ENCODE results near the gene GIPC3.

GIPC3 gene

GRCh38 chr19:3636506-3636905 is 51.2 kb downstream of the GIPC3 start:
- no peak for DNase-seq (ENCODE audit: low read depth in 2 of 2)
- TF ChIP-seq CTCF (IDR thresholded peaks at IDR 0.05; ENCODE audit: low read depth, low read length): no peak
- H3K4me3 ChIP-seq (replicated peaks in 1 of 2; ENCODE audit: low read depth in 2 of 2, low read length in 2 of 2): no peak overlapping the region

- DNase-seq (ENCODE audit: low read depth in 2 of 2): no peak
- no peak overlapping the region for H3K4me3 ChIP-seq (replicated peaks in 1 of 2; ENCODE audit: low read depth in 2 of 2, low read length in 2 of 2)
- no peak for TF ChIP-seq CTCF (IDR thresholded peaks at IDR 0.05; ENCODE audit: low read depth, low read length)
Measured at GRCh38 chr19:3636962-3637361, 51.7 kb downstream of the GIPC3 start.

GRCh38 chr19:3637621-3638020 is 52.3 kb downstream of the GIPC3 start:
- TF ChIP-seq CTCF (IDR thresholded peaks at IDR 0.05; ENCODE audit: low read depth, low read length): no peak
- no peak overlapping the region for H3K4me3 ChIP-seq (replicated peaks in 1 of 2; ENCODE audit: low read depth in 2 of 2, low read length in 2 of 2)

GRCh38 chr19:3638208-3639193 is 53.2 kb downstream of the GIPC3 start:
- no peak for DNase-seq (ENCODE audit: low read depth in 2 of 2)
- no peak for TF ChIP-seq CTCF (IDR thresholded peaks at IDR 0.05; ENCODE audit: low read depth, low read length)
- H3K4me3 ChIP-seq (replicated peaks in 1 of 2; ENCODE audit: low read depth in 2 of 2, low read length in 2 of 2): no peak overlapping the region

More at GRCh38 chr19:3637621-3638020, 52.3 kb downstream of the GIPC3 start:
- DNase-seq (ENCODE audit: low read depth in 2 of 2): no peak

- no peak for TF ChIP-seq CTCF (IDR thresholded peaks at IDR 0.05; ENCODE audit: low read depth, low read length)
- no peak for DNase-seq (ENCODE audit: low read depth in 2 of 2)
- H3K4me3 ChIP-seq (replicated peaks in 1 of 2; ENCODE audit: low read depth in 2 of 2, low read length in 2 of 2): no peak overlapping the region
Measured at GRCh38 chr19:3639479-3639878, 54.2 kb downstream of the GIPC3 start.

GRCh38 chr19:3641515-3642269 is 56.4 kb downstream of the GIPC3 start:
- H3K4me3 ChIP-seq (replicated peaks in 1 of 2; ENCODE audit: low read depth in 2 of 2, low read length in 2 of 2): no peak overlapping the region
- DNase-seq (ENCODE audit: low read depth in 2 of 2): no peak
- no peak for TF ChIP-seq CTCF (IDR thresholded peaks at IDR 0.05; ENCODE audit: low read depth, low read length)

Measured in cardiac fibroblast (primary cell).